ENCODE results near the gene MYOG.
A peak's percentile ranks its signal among the peaks of the same experiment; 100 is the strongest.

The MYOG gene

GRCh38 chr1:203085528-203086406 lies at the start of gene MYOG:
TSS of gene MYOG (minus strand) at chr1:203086012. CDS start at chr1:203085961, 51 bp downstream.
- H3K4me1 ChIP-seq (ENCODE audit: control insufficient read depth in 5 of 5, insufficient read depth in 5 of 5, low read length in 5 of 5), result peaks cover 0 to 25% (median 7%) of the 10 kb centered on the region in 5 donors
- H3K36me3 ChIP-seq (ENCODE audit: control insufficient read depth in 5 of 5, insufficient read depth in 5 of 5, low read length in 5 of 5), result no peaks in the 10 kb centered on the region
- peaks cover 3 to 16% (median 9%) of the 10 kb centered on the region in 5 donors for H3K27me3 ChIP-seq (ENCODE audit: control insufficient read depth in 5 of 5, insufficient read depth in 4 of 5, low read length in 5 of 5)
- no peak within 1 kb of the TSS for H3K9ac ChIP-seq (ENCODE audit: low read length in 5 of 5)
- H3K9me3 ChIP-seq (ENCODE audit: control insufficient read depth in 5 of 5, low read length in 5 of 5), result no peaks in the 10 kb centered on the region
- H3K27ac ChIP-seq (ENCODE audit: low read depth, low read length), result no peak within 1 kb of the TSS
- H3K4me3 ChIP-seq (ENCODE audit: low read depth in 1 of 5, low read length in 5 of 5), result no peak within 1 kb of the TSS

- peak overlapping the region; percentile 86 for H3K27ac ChIP-seq (ENCODE audit: low read depth, low read length)
Measured at GRCh38 chr1:203133970-203134725, 48.3 kb upstream of the MYOG start.

GRCh38 chr1:203131548-203132200 lies 45.9 kb upstream of the MYOG start:
- H3K27ac ChIP-seq (ENCODE audit: low read depth, low read length), result peak overlapping the region; percentile 72
- H3K27me3 ChIP-seq (ENCODE audit: control insufficient read depth in 5 of 5, insufficient read depth in 4 of 5, low read length in 5 of 5), result peaks cover 0 to 7% (median 2%) of the 10 kb centered on the region in 5 donors
- H3K4me3 ChIP-seq (ENCODE audit: low read depth in 1 of 5, low read length in 5 of 5), result no peak overlapping the region
- H3K9me3 ChIP-seq (ENCODE audit: control insufficient read depth in 5 of 5, low read length in 5 of 5), result no peaks in the 10 kb centered on the region
- no peaks in the 10 kb centered on the region for H3K36me3 ChIP-seq (ENCODE audit: control insufficient read depth in 5 of 5, insufficient read depth in 5 of 5, low read length in 5 of 5)
- H3K9ac ChIP-seq (ENCODE audit: low read length in 5 of 5), result peak overlapping the region in 1 of 5 donors; percentile 2
- peaks cover 1 to 96% (median 78%) of the 10 kb centered on the region in 5 donors for H3K4me1 ChIP-seq (ENCODE audit: control insufficient read depth in 5 of 5, insufficient read depth in 5 of 5, low read length in 5 of 5)

More at GRCh38 chr1:203133970-203134725, 48.3 kb upstream of the MYOG start:
- Histone ChIP-seq H3K4me3 (ENCODE audit: low read depth in 1 of 5, low read length in 5 of 5) (no peak overlapping the region), H3K9ac (ENCODE audit: low read length in 5 of 5) (peak overlapping the region in 2 of 5 donors; percentile 36 to 40), H3K27me3 (ENCODE audit: control insufficient read depth in 5 of 5, insufficient read depth in 4 of 5, low read length in 5 of 5) (no peaks in the 10 kb centered on the region), H3K4me1 (ENCODE audit: control insufficient read depth in 5 of 5, insufficient read depth in 5 of 5, low read length in 5 of 5) (peaks cover 1 to 71% (median 53%) of the 10 kb centered on the region in 5 donors), H3K9me3 (ENCODE audit: control insufficient read depth in 5 of 5, low read length in 5 of 5) (no peaks in the 10 kb centered on the region), H3K36me3 (ENCODE audit: control insufficient read depth in 5 of 5, insufficient read depth in 5 of 5, low read length in 5 of 5) (no peaks in the 10 kb centered on the region)

- Histone ChIP-seq H3K27ac (ENCODE audit: low read depth, low read length) (peak overlapping the region; percentile 72), H3K27me3 (ENCODE audit: control insufficient read depth in 5 of 5, insufficient read depth in 4 of 5, low read length in 5 of 5) (peaks cover 0 to 10% (median 4%) of the 10 kb centered on the region in 5 donors), H3K9me3 (ENCODE audit: control insufficient read depth in 5 of 5, low read length in 5 of 5) (no peaks in the 10 kb centered on the region), H3K4me3 (ENCODE audit: low read depth in 1 of 5, low read length in 5 of 5) (peak overlapping the region in 1 of 5 donors; percentile 26), H3K36me3 (ENCODE audit: control insufficient read depth in 5 of 5, insufficient read depth in 5 of 5, low read length in 5 of 5) (no peaks in the 10 kb centered on the region), H3K4me1 (ENCODE audit: control insufficient read depth in 5 of 5, insufficient read depth in 5 of 5, low read length in 5 of 5) (peaks cover 1 to 94% (median 79%) of the 10 kb centered on the region in 5 donors), H3K9ac (ENCODE audit: low read length in 5 of 5) (peak overlapping the region in 1 of 5 donors; percentile 2)
Measured at GRCh38 chr1:203130358-203130985, 44.7 kb upstream of the MYOG start.

GRCh38 chr1:203129501-203130231 lies 43.9 kb upstream of the MYOG start:
- no peaks in the 10 kb centered on the region for H3K36me3 ChIP-seq (ENCODE audit: control insufficient read depth in 5 of 5, insufficient read depth in 5 of 5, low read length in 5 of 5)
- no peaks in the 10 kb centered on the region for H3K9me3 ChIP-seq (ENCODE audit: control insufficient read depth in 5 of 5, low read length in 5 of 5)
- H3K4me1 ChIP-seq (ENCODE audit: control insufficient read depth in 5 of 5, insufficient read depth in 5 of 5, low read length in 5 of 5), result peaks cover 1 to 86% (median 79%) of the 10 kb centered on the region in 5 donors
- H3K27ac ChIP-seq (ENCODE audit: low read depth, low read length), result peak overlapping the region; percentile 72
- peak overlapping the region in 1 of 5 donors; percentile 2 for H3K9ac ChIP-seq (ENCODE audit: low read length in 5 of 5)
- peak overlapping the region in 1 of 5 donors; percentile 49 for H3K4me3 ChIP-seq (ENCODE audit: low read depth in 1 of 5, low read length in 5 of 5)
- H3K27me3 ChIP-seq (ENCODE audit: control insufficient read depth in 5 of 5, insufficient read depth in 4 of 5, low read length in 5 of 5), result peaks cover 0 to 15% (median 6%) of the 10 kb centered on the region in 5 donors

- Histone ChIP-seq H3K4me1 (ENCODE audit: control insufficient read depth in 5 of 5, insufficient read depth in 5 of 5, low read length in 5 of 5) (peaks cover 1 to 78% (median 72%) of the 10 kb centered on the region in 5 donors), H3K4me3 (ENCODE audit: low read depth in 1 of 5, low read length in 5 of 5) (peak overlapping the region; percentile 10 to 57 (median 50)), H3K9ac (ENCODE audit: low read length in 5 of 5) (peak overlapping the region in 1 of 5 donors; percentile 53)
Measured at GRCh38 chr1:203128716-203129500, 43.1 kb upstream of the MYOG start.

GRCh38 chr1:203128431-203128715 lies 42.6 kb upstream of the MYOG start:
- Histone ChIP-seq H3K27me3 (ENCODE audit: control insufficient read depth in 5 of 5, insufficient read depth in 4 of 5, low read length in 5 of 5) (peaks cover 0 to 15% (median 6%) of the 10 kb centered on the region in 5 donors), H3K9ac (ENCODE audit: low read length in 5 of 5) (peak overlapping the region in 2 of 5 donors; percentile 15 to 53), H3K27ac (ENCODE audit: low read depth, low read length) (peak overlapping the region; percentile 41), H3K9me3 (ENCODE audit: control insufficient read depth in 5 of 5, low read length in 5 of 5) (no peaks in the 10 kb centered on the region), H3K36me3 (ENCODE audit: control insufficient read depth in 5 of 5, insufficient read depth in 5 of 5, low read length in 5 of 5) (no peaks in the 10 kb centered on the region), H3K4me1 (ENCODE audit: control insufficient read depth in 5 of 5, insufficient read depth in 5 of 5, low read length in 5 of 5) (peaks cover 1 to 73% (median 66%) of the 10 kb centered on the region in 5 donors), H3K4me3 (ENCODE audit: low read depth in 1 of 5, low read length in 5 of 5) (peak overlapping the region in 4 of 5 donors; percentile 32 to 57 (median 52))

More at GRCh38 chr1:203128716-203129500, 43.1 kb upstream of the MYOG start:
- Histone ChIP-seq H3K27me3 (ENCODE audit: control insufficient read depth in 5 of 5, insufficient read depth in 4 of 5, low read length in 5 of 5) (peaks cover 0 to 15% (median 6%) of the 10 kb centered on the region in 5 donors), H3K27ac (ENCODE audit: low read depth, low read length) (peak overlapping the region; percentile 72), H3K9me3 (ENCODE audit: control insufficient read depth in 5 of 5, low read length in 5 of 5) (no peaks in the 10 kb centered on the region), H3K36me3 (ENCODE audit: control insufficient read depth in 5 of 5, insufficient read depth in 5 of 5, low read length in 5 of 5) (no peaks in the 10 kb centered on the region)

GRCh38 chr1:203127666-203128430 lies 42.0 kb upstream of the MYOG start, which contains the start of gene ADORA1:
TSS of gene ADORA1 (plus strand) at chr1:203127726. CDS start at chr1:203128842, 1,116 bp downstream.
- Histone ChIP-seq H3K4me3 (ENCODE audit: low read depth in 1 of 5, low read length in 5 of 5) (peak within 1 kb of the TSS in 4 of 5 donors; percentile 32 to 57 (median 52)), H3K4me1 (ENCODE audit: control insufficient read depth in 5 of 5, insufficient read depth in 5 of 5, low read length in 5 of 5) (peaks cover 1 to 68% (median 61%) of the 10 kb centered on the region in 5 donors), H3K36me3 (ENCODE audit: control insufficient read depth in 5 of 5, insufficient read depth in 5 of 5, low read length in 5 of 5) (no peaks in the 10 kb centered on the region), H3K9me3 (ENCODE audit: control insufficient read depth in 5 of 5, low read length in 5 of 5) (no peaks in the 10 kb centered on the region), H3K27me3 (ENCODE audit: control insufficient read depth in 5 of 5, insufficient read depth in 4 of 5, low read length in 5 of 5) (peaks cover 0 to 15% (median 6%) of the 10 kb centered on the region in 5 donors), H3K27ac (ENCODE audit: low read depth, low read length) (peak within 1 kb of the TSS; percentile 41), H3K9ac (ENCODE audit: low read length in 5 of 5) (peak within 1 kb of the TSS in 2 of 5 donors; percentile 15 to 53)

Measured in subcutaneous abdominal adipose tissue (tissue), 5 donors.